Fibroblast of lung (primary cell): Measurements from ENCODE around the gene IL4. TPM values are rescaled to one million over a fixed set of nuclear protein-coding genes. Genes with fewer than 3 reads are reported as not detected.

ENCODE experiments used
- DNase-seq, 2 donors: peaks; one replicate each; pipeline versions ENCODE4 v3.0.0 to v3.0.0-alpha.2; 2010; ENCODE audit warnings: low read depth in 2 of 2
- H2AFZ ChIP-seq: 2 replicates; pipeline ENCODE4 v1.5.1; 2012; ENCODE audit warnings: low read length, control low read depth, inconsistent platforms
- H3K27ac ChIP-seq: 2 replicates; pipeline ENCODE4 v1.5.1; 2011; ENCODE audit warnings: low read length, control low read depth; ENCODE audit not compliant: insufficient read depth
- H3K27me3 ChIP-seq: 2 replicates; pipeline ENCODE4 v1.5.1; 2011; ENCODE audit warnings: mild to moderate bottlenecking, low read length; ENCODE audit not compliant: control insufficient read depth, insufficient read depth
- H3K36me3 ChIP-seq: 2 replicates; pipeline ENCODE4 v1.5.1; 2011; ENCODE audit warnings: low read length; ENCODE audit not compliant: control insufficient read depth, insufficient read depth
- H3K4me1 ChIP-seq: 2 replicates; pipeline ENCODE4 v1.5.1; 2011; ENCODE audit warnings: low read length; ENCODE audit not compliant: control insufficient read depth, insufficient read depth; ENCODE audit errors: extremely low read depth
- H3K4me2 ChIP-seq: 2 replicates; pipeline ENCODE4 v1.5.1; 2011; ENCODE audit warnings: low read length, control low read depth; ENCODE audit not compliant: insufficient read depth; ENCODE audit errors: extremely low read depth
- H3K4me3 ChIP-seq, 4 experiments: fragments of 200-600 bp in 1 of 4; sonication (generic) in 1 of 4; replicated peaks in 1 of 4; 2 replicates each; pipeline ENCODE4 v1.5.1; 2011 to 2016; ENCODE audit warnings: low read length in 4 of 4, low read depth in 3 of 4, mild to moderate bottlenecking in 3 of 4, control low read depth in 2 of 4, inconsistent platforms in 1 of 4, mixed read lengths in 1 of 4; ENCODE audit not compliant: insufficient read depth in 1 of 4; ENCODE audit errors: control extremely low read depth in 1 of 4
- H3K79me2 ChIP-seq: 2 replicates; pipeline ENCODE4 v1.5.1; 2012; ENCODE audit warnings: mild to moderate bottlenecking, low read length, inconsistent platforms; ENCODE audit not compliant: control insufficient read depth, insufficient read depth
- H3K9ac ChIP-seq: 2 replicates; pipeline ENCODE4 v1.5.1; 2011; ENCODE audit warnings: mild to moderate bottlenecking, low read length, control low read depth; ENCODE audit not compliant: insufficient read depth
- H3K9me3 ChIP-seq: 2 replicates; pipeline ENCODE4 v1.5.1; 2012; ENCODE audit warnings: low read depth, low read length; ENCODE audit not compliant: control insufficient read depth, insufficient read depth
- H4K20me1 ChIP-seq: 2 replicates; pipeline ENCODE4 v1.5.1; 2011; ENCODE audit warnings: low read length; ENCODE audit not compliant: control insufficient read depth, insufficient read depth; ENCODE audit errors: extremely low read depth
- CTCF ChIP-seq, 2 donors: IDR thresholded peaks in 1 of 2; conservative IDR thresholded peaks in 1 of 2; 1 replicate in 1 of 2; 2 replicates in 1 of 2; pipeline ENCODE4 v1.5.1; 2011 to 2012; ENCODE audit warnings: low read length in 2 of 2, control low read depth in 1 of 2, inconsistent platforms in 1 of 2, low read depth in 1 of 2, mild to moderate bottlenecking in 1 of 2
- EZH2 ChIP-seq: IDR thresholded peaks from 2 replicates; pipeline ENCODE4 v1.5.1; 2012; ENCODE audit warnings: low read length, control low read depth, mild to moderate bottlenecking; ENCODE audit errors: missing control alignments
- polyA plus RNA-seq, 2 donors: library from polyadenylated mRNA; depleted of rRNA in 1 of 2; stranded (reverse) in 1 of 2; unstranded in 1 of 2; fragments of >200 nt; gene quantifications; 2 replicates each; pipeline ENCODE4 v1.2.1, GENCODE V29; 2011 to 2012; ENCODE audit warnings: missing spikeins in 1 of 2
- total RNA-seq: library from RNA; depleted of rRNA; stranded (reverse); fragments of >200 nt; gene quantifications from 2 replicates; pipeline ENCODE4 v1.2.1, GENCODE V29; 2014

The IL4 gene
- total and polyA plus RNA-seq, 2 donors (not counting 1 experiment from before 2014, with no cell fraction given), result not detected

- H3K36me3 ChIP-seq, result no peaks in the 10 kb centered on the region
- H4K20me1 ChIP-seq, result no peaks in the 10 kb centered on the region
- H3K9ac ChIP-seq, result no peak overlapping the region
- DNase-seq, result peak; percentile 95 to 98
- H2AFZ ChIP-seq, result peak overlapping the region; percentile 7
- H3K4me3 ChIP-seq, result peak overlapping the region in 1 of 4 experiments; percentile 26
- TF ChIP-seq EZH2, result no peak
- TF ChIP-seq CTCF (conservative IDR thresholded peaks at IDR 0.05 in 1 of 2, IDR thresholded peaks at IDR 0.05 in 1 of 2; ENCODE audit: low read depth in 1 of 2, low read length in 2 of 2), result no peak
- H3K4me1 ChIP-seq, result peaks cover 21% of the 10 kb centered on the region
- H3K79me2 ChIP-seq, result no peaks in the 10 kb centered on the region
- H3K27ac ChIP-seq, result peak overlapping the region; percentile 81
- H3K4me2 ChIP-seq, result peak overlapping the region; percentile 73
- H3K27me3 ChIP-seq, result no peaks in the 10 kb centered on the region
- no peaks in the 10 kb centered on the region for H3K9me3 ChIP-seq
Measured at GRCh38 chr5:132674671-132675506, 1.1 kb downstream of the IL4 start.

DNA sequence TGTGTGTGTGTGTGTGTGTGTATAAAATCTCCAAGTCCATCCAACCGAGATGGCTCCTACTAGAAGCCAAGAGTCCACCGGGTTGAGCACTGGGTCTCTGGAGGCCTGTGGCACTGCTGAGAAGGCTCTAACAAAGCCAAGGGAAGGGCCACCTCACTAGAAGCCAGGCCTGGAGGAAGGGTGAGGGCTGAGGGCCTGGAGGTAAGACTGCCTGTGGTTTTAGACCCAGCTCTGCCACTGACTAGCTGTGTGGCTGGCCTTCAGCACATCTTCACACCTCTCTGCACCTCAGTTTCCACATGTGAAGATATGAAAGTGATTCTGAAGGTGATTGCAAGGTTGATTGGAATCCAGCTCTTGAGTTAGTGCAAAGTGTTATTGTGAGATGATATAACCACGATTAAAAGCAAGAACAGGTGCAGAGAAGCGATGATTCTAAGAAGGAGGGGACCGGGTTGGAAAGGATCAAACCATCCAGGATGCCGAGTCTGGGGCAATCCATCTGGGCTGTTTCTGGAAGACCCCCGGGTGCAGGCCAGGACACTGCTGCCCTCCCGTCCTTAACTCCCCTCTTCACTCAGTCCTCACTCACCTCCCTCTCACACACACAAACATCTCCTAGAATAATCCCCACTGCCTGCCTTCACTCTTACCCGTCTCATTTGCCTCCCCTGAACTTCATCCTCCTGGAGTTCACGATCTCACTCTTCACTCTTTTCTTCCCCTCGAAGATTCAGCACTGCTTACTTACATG lies 2.3 kb downstream of the IL4 start:
- no peak overlapping the region for H3K9ac ChIP-seq
- no peak overlapping the region for H3K4me2 ChIP-seq
- no peak for DNase-seq
- H3K4me1 ChIP-seq, result peaks cover 21% of the 10 kb centered on the region
- H3K27me3 ChIP-seq, result no peaks in the 10 kb centered on the region
- no peak overlapping the region for H3K4me3 ChIP-seq
- no peak for TF ChIP-seq EZH2
- TF ChIP-seq CTCF (conservative IDR thresholded peaks at IDR 0.05 in 1 of 2, IDR thresholded peaks at IDR 0.05 in 1 of 2; ENCODE audit: low read depth in 1 of 2, low read length in 2 of 2), result no peak
- no peaks in the 10 kb centered on the region for H4K20me1 ChIP-seq
- H3K9me3 ChIP-seq, result no peaks in the 10 kb centered on the region
- H3K79me2 ChIP-seq, result no peaks in the 10 kb centered on the region
- H3K27ac ChIP-seq, result no peak overlapping the region
- H2AFZ ChIP-seq, result no peak overlapping the region
- no peaks in the 10 kb centered on the region for H3K36me3 ChIP-seq

GRCh38 chr5:132677191-132677590 lies 3.4 kb downstream of the IL4 start:
- Histone ChIP-seq H3K4me1 (peaks cover 21% of the 10 kb centered on the region), H3K27ac (peak overlapping the region; percentile 34), H3K27me3 (no peaks in the 10 kb centered on the region), H3K4me2 (no peak overlapping the region), H4K20me1 (no peaks in the 10 kb centered on the region), H3K9ac (no peak overlapping the region), H3K79me2 (no peaks in the 10 kb centered on the region), H3K36me3 (no peaks in the 10 kb centered on the region), H2AFZ (no peak overlapping the region), H3K4me3 (no peak overlapping the region), H3K9me3 (no peaks in the 10 kb centered on the region)
- DNase-seq, result peak; percentile 82 to 95
- no peak for TF ChIP-seq EZH2
- TF ChIP-seq CTCF (conservative IDR thresholded peaks at IDR 0.05 in 1 of 2, IDR thresholded peaks at IDR 0.05 in 1 of 2; ENCODE audit: low read depth in 1 of 2, low read length in 2 of 2), result peak; percentile 37 to 40
